ENCODE measurements around the gene GFI1. TPM values are rescaled to one million over a fixed set of nuclear protein-coding genes. Genes with fewer than 3 reads are reported as not detected.
"Not testable (repeated sequence)": the region's sequence is repeated elsewhere in the genome, so short reads cannot be mapped to it uniquely, and the experiment has no call there.

Gene GFI1
- total RNA-seq, 1 donor: 0.09 TPM

DNA sequence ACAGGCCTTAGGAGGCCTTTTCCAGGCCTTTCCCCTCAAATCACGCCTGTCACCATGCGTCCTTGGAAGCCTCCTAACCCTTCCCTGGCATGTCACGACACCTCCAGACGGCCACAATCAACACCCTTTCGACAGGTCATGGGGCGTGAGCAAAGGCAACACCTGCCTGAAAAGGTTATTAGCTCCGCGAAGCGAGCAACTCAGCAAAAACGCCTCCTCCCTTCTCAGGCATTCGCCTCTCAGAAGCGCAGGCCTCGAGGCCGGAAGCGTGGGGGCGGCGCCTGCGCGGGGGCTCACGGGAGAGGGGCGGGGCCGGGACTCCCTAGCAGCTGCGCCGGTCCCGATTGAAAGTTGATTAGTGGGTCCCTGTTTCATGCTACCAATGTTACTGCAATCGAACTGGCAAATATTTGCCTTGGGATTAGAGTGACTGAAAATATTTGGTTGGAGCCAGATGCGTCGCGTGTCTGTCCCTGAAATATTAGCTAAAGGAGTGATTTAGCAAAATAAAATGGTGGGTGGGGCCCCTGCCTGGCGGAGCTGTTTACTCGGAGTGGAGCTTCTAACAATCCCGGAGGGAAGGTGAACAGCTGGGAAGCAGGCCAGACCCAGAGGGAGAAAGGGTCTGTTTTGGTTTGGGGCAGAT is 44.9 kb downstream of the GFI1 start:
- TF ChIP-seq, protein P1, sequence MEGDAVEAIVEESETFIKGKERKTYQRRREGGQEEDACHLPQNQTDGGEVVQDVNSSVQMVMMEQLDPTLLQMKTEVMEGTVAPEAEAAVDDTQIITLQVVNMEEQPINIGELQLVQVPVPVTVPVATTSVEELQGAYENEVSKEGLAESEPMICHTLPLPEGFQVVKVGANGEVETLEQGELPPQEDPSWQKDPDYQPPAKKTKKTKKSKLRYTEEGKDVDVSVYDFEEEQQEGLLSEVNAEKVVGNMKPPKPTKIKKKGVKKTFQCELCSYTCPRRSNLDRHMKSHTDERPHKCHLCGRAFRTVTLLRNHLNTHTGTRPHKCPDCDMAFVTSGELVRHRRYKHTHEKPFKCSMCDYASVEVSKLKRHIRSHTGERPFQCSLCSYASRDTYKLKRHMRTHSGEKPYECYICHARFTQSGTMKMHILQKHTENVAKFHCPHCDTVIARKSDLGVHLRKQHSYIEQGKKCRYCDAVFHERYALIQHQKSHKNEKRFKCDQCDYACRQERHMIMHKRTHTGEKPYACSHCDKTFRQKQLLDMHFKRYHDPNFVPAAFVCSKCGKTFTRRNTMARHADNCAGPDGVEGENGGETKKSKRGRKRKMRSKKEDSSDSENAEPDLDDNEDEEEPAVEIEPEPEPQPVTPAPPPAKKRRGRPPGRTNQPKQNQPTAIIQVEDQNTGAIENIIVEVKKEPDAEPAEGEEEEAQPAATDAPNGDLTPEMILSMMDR (IDR thresholded peaks at IDR 0.05; ENCODE audit: insufficient read depth, low read length): no peak
- DNase-seq (ENCODE audit: low read depth): no peak
- no peak overlapping the region for H3K4me3 ChIP-seq (ENCODE audit: low read depth, low read length)

DNA sequence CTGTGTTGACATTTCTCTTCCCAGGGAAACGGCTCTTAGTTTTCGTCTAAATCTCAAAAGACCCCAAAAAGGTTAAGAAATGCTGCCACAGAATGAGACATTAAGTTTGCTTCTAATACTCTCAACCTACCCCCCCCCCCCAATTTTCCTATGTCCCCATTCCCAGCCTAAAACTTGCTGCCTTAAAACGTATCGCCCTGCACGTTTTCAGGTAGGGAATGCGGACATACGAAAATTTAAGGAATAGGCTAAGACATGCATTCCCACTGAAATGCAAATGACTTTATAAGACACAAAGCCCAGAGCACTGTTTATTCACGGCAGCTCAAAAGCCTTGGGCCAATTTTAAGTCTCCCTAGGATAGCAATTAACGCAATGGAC is 45.4 kb downstream of the GFI1 start:
- no peak overlapping the region for H3K4me3 ChIP-seq (ENCODE audit: low read depth, low read length)
- DNase-seq (ENCODE audit: low read depth): no peak
- TF ChIP-seq, protein P1 (IDR thresholded peaks at IDR 0.05; ENCODE audit: insufficient read depth, low read length): no peak

DNA sequence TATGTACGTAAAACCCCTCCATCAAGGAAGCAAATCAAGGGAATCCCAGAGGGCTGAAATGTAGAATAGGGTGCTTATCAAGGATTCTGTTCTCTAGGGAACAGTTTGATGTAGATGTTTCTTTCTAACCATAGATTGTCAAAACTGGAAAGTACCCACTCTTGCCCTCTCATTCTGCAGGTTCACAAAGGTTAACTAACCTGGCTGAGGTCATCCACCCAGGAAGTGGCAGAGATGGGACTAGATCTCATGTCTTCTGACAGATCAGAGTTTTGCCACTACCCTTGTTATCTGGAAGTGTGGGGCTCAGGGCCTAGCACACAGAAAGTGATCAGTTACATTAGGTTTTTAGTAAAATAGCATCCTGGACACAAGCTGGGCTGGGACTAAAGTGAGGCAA is 47.4 kb downstream of the GFI1 start:
- no peak overlapping the region for H3K4me3 ChIP-seq (ENCODE audit: low read depth, low read length)
- no peak for DNase-seq (ENCODE audit: low read depth)
- TF ChIP-seq, protein P1 (IDR thresholded peaks at IDR 0.05; ENCODE audit: insufficient read depth, low read length): no peak

DNA sequence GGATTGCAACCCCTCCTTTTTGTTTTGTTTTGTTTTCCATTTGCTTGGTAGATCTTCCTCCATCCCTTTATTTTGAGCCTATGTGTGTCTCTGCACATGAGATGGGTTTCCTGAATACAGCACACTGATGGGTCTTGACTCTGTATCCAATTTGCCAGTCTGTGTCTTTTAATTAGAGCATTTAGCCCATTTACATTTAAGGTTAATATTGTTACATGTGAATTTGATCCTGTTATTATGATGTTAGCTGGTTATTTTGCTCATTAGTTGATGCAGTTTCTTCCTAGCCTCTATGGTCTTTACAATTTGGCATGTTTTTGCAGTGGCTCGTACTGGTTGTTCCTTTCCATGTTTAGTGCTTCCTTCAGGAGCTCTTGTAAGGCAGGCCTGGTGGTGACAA is 52.2 kb downstream of the GFI1 start:
- not testable (repeated sequence) for H3K4me3 ChIP-seq (ENCODE audit: low read depth, low read length); DNase-seq (ENCODE audit: low read depth)

DNA sequence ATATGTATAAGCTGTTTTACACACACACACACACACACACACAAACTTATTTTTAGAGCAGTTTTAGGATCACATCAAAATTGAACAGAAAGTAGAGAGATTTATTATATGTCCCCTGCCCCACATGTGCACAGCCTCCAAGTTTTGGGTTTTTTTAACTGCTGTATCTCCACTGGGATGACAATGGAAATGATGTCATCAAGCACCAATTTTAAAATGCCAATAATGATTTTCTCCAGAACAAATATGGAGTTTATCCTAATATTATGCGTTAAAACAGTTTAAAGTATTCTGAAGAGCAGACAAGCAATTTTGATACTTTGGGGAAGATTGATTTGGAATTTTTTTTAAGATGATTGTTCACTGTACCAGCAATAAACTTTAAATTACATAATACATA is 56.7 kb downstream of the GFI1 start:
- DNase-seq (ENCODE audit: low read depth): no peak
- H3K4me3 ChIP-seq (ENCODE audit: low read depth, low read length): no peak overlapping the region
- TF ChIP-seq, protein P1 (IDR thresholded peaks at IDR 0.05; ENCODE audit: insufficient read depth, low read length): no peak

DNA sequence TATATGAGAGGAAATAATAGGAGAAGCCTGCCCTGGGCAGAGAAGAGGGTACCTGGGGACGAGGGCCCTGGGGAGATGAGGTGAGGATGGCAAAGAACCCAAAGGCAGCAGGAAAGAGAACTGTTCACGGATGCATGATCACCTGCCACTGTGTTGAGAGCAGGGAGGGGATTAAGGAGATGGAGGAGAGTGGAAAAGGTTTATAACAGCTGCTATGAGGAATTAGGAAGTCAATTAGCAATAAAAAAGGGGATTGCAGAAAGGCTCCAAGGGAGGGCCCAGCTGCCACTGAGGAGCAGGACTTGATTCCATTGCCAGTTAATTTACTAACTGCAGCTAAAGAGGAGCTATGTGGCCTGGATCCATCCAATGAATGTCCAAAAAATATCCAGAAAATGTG is 61.1 kb downstream of the GFI1 start:
- TF ChIP-seq, protein P1 (IDR thresholded peaks at IDR 0.05; ENCODE audit: insufficient read depth, low read length): no peak
- no peak overlapping the region for H3K4me3 ChIP-seq (ENCODE audit: low read depth, low read length)
- no peak for DNase-seq (ENCODE audit: low read depth)

Other genes starting within 250 kb of the GFI1 start
- gene GLMN, start 187.9 kb downstream of the GFI1 start, total RNA-seq (ENCODE audit: low replicate concordance): 3.8 and 18.0 TPM in 2 replicates
- 4.4 and 16.1 TPM in 2 replicates for gene RPAP2, start 187.9 kb downstream of the GFI1 start, total RNA-seq (ENCODE audit: low replicate concordance)

All from fibroblast of the aortic adventitia (primary cell).